HFFc6 (cell line): ENCODE measurements around the gene ARHGAP26. TPM values are rescaled to one million over a fixed set of nuclear protein-coding genes. Genes with fewer than 3 reads are reported as not detected.

Experiments
- DNase-seq: peaks from one replicate; pipeline ENCODE4 v3.0.0-alpha.2; 2018
- H3K27ac Mint-ChIP-seq: 2 replicates; pipeline ENCODE4 v1.8.0; 2020; ENCODE audit warnings: mild to moderate bottlenecking, mixed read lengths
- H3K27me3 Mint-ChIP-seq: 2 replicates; pipeline ENCODE4 v1.8.0; 2021; ENCODE audit warnings: mild to moderate bottlenecking, moderate library complexity, mixed read lengths; ENCODE audit not compliant: insufficient read depth
- H3K36me3 Mint-ChIP-seq: 2 replicates; pipeline ENCODE4 v1.8.0; 2021; ENCODE audit warnings: low read depth, mixed read lengths
- H3K4me1 Mint-ChIP-seq: 2 replicates; pipeline ENCODE4 v1.8.0; 2020; ENCODE audit warnings: low read depth, mixed read lengths
- H3K4me3 Mint-ChIP-seq: 2 replicates; pipeline ENCODE4 v1.8.0; 2020; ENCODE audit warnings: mild to moderate bottlenecking, moderate library complexity, mixed read lengths
- H3K9me3 Mint-ChIP-seq: 2 replicates; pipeline ENCODE4 v1.8.0; 2020; ENCODE audit warnings: mild to moderate bottlenecking, mixed read lengths
- CTCF ChIP-seq: fragments of 200-600 bp; sonication (generic); IDR thresholded peaks from 2 replicates; pipeline ENCODE4 v1.5.0; 2021; ENCODE audit warnings: antibody characterized with exemption, mild to moderate bottlenecking
- total RNA-seq, 6 experiments: library from RNA; stranded (reverse); fragmentation: NEBNext Ultra II Directional; extraction: Animal tissue kit (Norgen Biotek cat#: 25700); gene quantifications; 2 replicates in 1 of 6; 3 replicates in 5 of 6; pipeline ENCODE4 v1.2.3, GENCODE V29; 2021

Gene ARHGAP26
- total RNA-seq, 6 experiments from 2014 or later = 2.3 to 3.6 (median 3.1) TPM

- H3K9me3 Mint-ChIP-seq = no peaks in the 10 kb centered on the region
- H3K4me1 Mint-ChIP-seq = peaks cover 74% of the 10 kb centered on the region
- no peaks in the 10 kb centered on the region for H3K36me3 Mint-ChIP-seq
- H3K4me3 Mint-ChIP-seq = peak overlapping the region; percentile 82
- peak; percentile 89 for DNase-seq
- H3K27ac Mint-ChIP-seq = peak overlapping the region; percentile 93
- no peaks in the 10 kb centered on the region; the same call in 1 of the 2 replicates for H3K27me3 Mint-ChIP-seq
- TF ChIP-seq CTCF = no peak
Measured at GRCh38 chr5:142977363-142978051, 207.3 kb downstream of the ARHGAP26 start.

GRCh38 chr5:142978252-142978651 is 208.1 kb downstream of the ARHGAP26 start:
- H3K4me3 Mint-ChIP-seq = peak overlapping the region; percentile 82
- H3K27me3 Mint-ChIP-seq = no peaks in the 10 kb centered on the region; the same call in 1 of the 2 replicates
- H3K36me3 Mint-ChIP-seq = no peaks in the 10 kb centered on the region
- H3K27ac Mint-ChIP-seq = peak overlapping the region; percentile 93
- H3K9me3 Mint-ChIP-seq = no peaks in the 10 kb centered on the region
- no peak for TF ChIP-seq CTCF
- H3K4me1 Mint-ChIP-seq = peaks cover 79% of the 10 kb centered on the region
- no peak for DNase-seq

GRCh38 chr5:142978726-142979125 is 208.5 kb downstream of the ARHGAP26 start:
- H3K27ac Mint-ChIP-seq = no peak overlapping the region
- H3K36me3 Mint-ChIP-seq = no peaks in the 10 kb centered on the region
- H3K4me3 Mint-ChIP-seq = no peak overlapping the region
- no peaks in the 10 kb centered on the region; the same call in 1 of the 2 replicates for H3K27me3 Mint-ChIP-seq
- no peak for TF ChIP-seq CTCF
- no peak for DNase-seq
- no peaks in the 10 kb centered on the region for H3K9me3 Mint-ChIP-seq
- peaks cover 79% of the 10 kb centered on the region for H3K4me1 Mint-ChIP-seq

DNA sequence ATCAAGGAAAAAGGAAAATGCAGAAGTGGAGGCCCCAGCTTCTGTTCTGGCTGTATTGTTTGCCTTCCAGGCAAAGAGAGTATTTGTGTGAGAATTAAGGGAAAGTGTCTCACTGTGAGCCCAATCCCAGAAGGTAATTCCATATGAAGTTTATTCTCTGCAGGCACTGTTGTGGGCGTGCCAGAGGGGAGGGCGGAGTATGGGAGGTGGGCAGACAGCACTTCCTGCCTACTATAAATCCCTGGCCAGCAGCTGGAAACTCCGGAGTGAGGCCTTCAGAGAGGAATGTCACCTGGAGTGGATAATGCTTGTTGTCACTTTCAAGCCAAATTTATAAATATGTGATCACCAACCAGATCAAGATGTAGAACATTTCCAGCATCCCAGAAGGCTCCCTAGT is 209.5 kb downstream of the ARHGAP26 start:
- Mint-ChIP-seq H3K9me3 (no peaks in the 10 kb centered on the region), H3K4me3 (no peak overlapping the region), H3K4me1 (peaks cover 81% of the 10 kb centered on the region), H3K27me3 (no peaks in the 10 kb centered on the region; the same call in 1 of the 2 replicates), H3K27ac (no peak overlapping the region), H3K36me3 (no peaks in the 10 kb centered on the region)
- no peak for TF ChIP-seq CTCF
- DNase-seq = no peak

- TF ChIP-seq CTCF = no peak
- Mint-ChIP-seq H3K36me3 (peaks cover 3% of the 10 kb centered on the region; the same call in 1 of the 2 replicates), H3K4me1 (peaks cover 78% of the 10 kb centered on the region), H3K27ac (peak overlapping the region; percentile 90), H3K9me3 (peaks cover 3% of the 10 kb centered on the region; the same call in 1 of the 2 replicates), H3K4me3 (peak overlapping the region; percentile 69), H3K27me3 (no peaks in the 10 kb centered on the region; the same call in 1 of the 2 replicates)
- no peak for DNase-seq
Measured at GRCh38 chr5:142981475-142981874, 211.3 kb downstream of the ARHGAP26 start.
